NOMO-1 treated with dmso at 0.1 percent for 144 hours (cell line): ENCODE data around the gene PROM1.

Experiments
- DNase-seq: peaks from one replicate; lab custom pipeline; 2025; ENCODE audit not compliant: unreplicated experiment; lab: John Stamatoyannopoulos, UW

The PROM1 gene

GRCh38 chr4:16029262-16029661 lies 54.6 kb downstream of the PROM1 start:
- no peak for DNase-seq

- no peak for DNase-seq
Measured at GRCh38 chr4:16027626-16028025, 56.2 kb downstream of the PROM1 start.

GRCh38 chr4:16027114-16027513 lies 56.7 kb downstream of the PROM1 start:
- DNase-seq, result no peak

GRCh38 chr4:16026160-16026761 lies 57.6 kb downstream of the PROM1 start:
- no peak for DNase-seq

- no peak for DNase-seq
Measured at GRCh38 chr4:16025268-16025667, 58.6 kb downstream of the PROM1 start.

- no peak for DNase-seq
Measured at GRCh38 chr4:16023776-16024408, 59.9 kb downstream of the PROM1 start.

GRCh38 chr4:16021804-16022560 lies 61.8 kb downstream of the PROM1 start:
- DNase-seq, result no peak

GRCh38 chr4:16019649-16020048 lies 64.2 kb downstream of the PROM1 start:
- DNase-seq, result no peak

GRCh38 chr4:16018841-16019240 lies 65.0 kb downstream of the PROM1 start:
- no peak for DNase-seq

- DNase-seq, result no peak
Measured at GRCh38 chr4:16018061-16018676, 65.7 kb downstream of the PROM1 start.

GRCh38 chr4:16016536-16016935 lies 67.3 kb downstream of the PROM1 start:
- DNase-seq, result no peak

GRCh38 chr4:16011173-16011572 lies 72.7 kb downstream of the PROM1 start:
- DNase-seq, result no peak

GRCh38 chr4:16009153-16009552 lies 74.7 kb downstream of the PROM1 start:
- no peak for DNase-seq

- no peak for DNase-seq
Measured at GRCh38 chr4:16007471-16008095, 76.2 kb downstream of the PROM1 start.

GRCh38 chr4:16006771-16007446 lies 76.9 kb downstream of the PROM1 start:
- DNase-seq, result no peak

GRCh38 chr4:16005676-16006075 lies 78.1 kb downstream of the PROM1 start:
- no peak for DNase-seq

- peak; percentile 78 for DNase-seq
Measured at GRCh38 chr4:16001484-16001858, 82.4 kb downstream of the PROM1 start.

- DNase-seq, result no peak
Measured at GRCh38 chr4:16000708-16001483, 82.9 kb downstream of the PROM1 start.

- DNase-seq, result no peak
Measured at GRCh38 chr4:15996773-15997172, 87.0 kb downstream of the PROM1 start.

GRCh38 chr4:15995826-15996225 lies 88.0 kb downstream of the PROM1 start:
- DNase-seq, result no peak
